Glomerular endothelial cell (primary cell): ENCODE measurements around the gene HLA-DRB1. TPM values are rescaled to one million over a fixed set of nuclear protein-coding genes. Genes with fewer than 3 reads are reported as not detected.
"Not testable (repeated sequence)": the region's sequence is repeated elsewhere in the genome, so short reads cannot be mapped to it uniquely, and the experiment has no call there.

Experiments used
- DNase-seq: peaks from one replicate; pipeline ENCODE4 v3.0.0-alpha.2; 2011; ENCODE audit warnings: low read depth, low spot score; ENCODE audit errors: extremely low read depth
- total RNA-seq: library from RNA; depleted of rRNA; stranded (reverse); fragments of >200 nt; gene quantifications from 2 replicates; pipeline ENCODE4 v1.2.3, GENCODE V29; 2015

HLA-DRB1 gene
- total RNA-seq, 1 donor from 2014 or later, result 20.4 TPM

- DNase-seq, result peak; percentile 89
These were observed 20.3 kb upstream of the HLA-DRB1 start for GRCh38 chr6:32609731-32610640.

DNA sequence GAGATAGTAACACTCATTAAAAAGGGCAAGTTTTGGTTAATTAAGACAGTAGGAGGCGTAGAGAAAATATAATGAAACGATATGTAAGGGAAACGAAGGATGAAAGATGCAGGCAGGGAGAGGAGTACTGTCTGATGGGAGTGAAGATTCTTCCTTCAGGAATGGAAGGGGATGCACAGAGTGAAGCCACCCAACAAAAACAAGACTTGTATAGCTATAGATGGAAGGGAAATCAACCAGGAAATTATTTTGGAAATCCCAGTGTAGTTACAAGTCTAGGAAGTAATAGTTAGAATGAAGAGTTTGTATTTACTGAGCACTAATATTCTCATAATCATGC is 19.7 kb upstream of the HLA-DRB1 start:
- DNase-seq, result no peak

GRCh38 chr6:32608362-32608761 is 18.7 kb upstream of the HLA-DRB1 start:
- DNase-seq, result no peak

GRCh38 chr6:32607988-32608298 is 18.3 kb upstream of the HLA-DRB1 start:
- no peak for DNase-seq

DNA sequence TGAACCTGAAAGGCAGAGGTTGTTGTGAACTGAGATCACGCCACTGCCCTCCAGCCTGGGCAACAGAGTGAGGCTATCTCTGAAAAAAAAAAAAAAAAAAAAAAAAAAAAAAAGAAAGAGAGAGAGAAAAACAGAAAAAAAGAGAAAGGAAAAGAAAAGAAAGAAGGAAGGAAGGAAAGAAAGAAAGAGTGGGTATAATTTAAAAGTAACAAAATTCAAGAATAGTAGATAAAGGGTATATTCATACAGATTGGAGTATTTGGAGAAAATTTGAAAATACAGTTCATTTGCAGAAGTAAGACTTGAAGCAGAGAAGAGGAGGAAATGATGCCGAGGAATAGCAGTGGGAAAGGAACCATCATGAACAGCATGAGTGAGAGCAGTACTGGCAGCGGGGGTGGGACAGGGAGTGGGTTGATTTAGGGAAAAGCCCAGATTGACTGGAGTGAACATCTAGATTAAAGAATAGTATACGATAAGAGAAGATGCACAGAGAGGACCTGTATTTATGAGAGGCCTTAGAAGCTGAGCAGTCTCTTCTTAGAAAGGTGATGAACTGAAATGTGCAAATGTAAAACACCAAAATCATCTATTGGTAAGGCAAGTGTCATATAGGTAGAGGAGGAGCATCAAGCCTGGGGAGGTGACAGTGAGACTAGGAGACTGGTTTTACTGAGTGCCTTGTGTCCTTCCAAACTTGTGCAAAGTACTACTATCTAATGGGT is 17.8 kb upstream of the HLA-DRB1 start:
- DNase-seq, result no peak

DNA sequence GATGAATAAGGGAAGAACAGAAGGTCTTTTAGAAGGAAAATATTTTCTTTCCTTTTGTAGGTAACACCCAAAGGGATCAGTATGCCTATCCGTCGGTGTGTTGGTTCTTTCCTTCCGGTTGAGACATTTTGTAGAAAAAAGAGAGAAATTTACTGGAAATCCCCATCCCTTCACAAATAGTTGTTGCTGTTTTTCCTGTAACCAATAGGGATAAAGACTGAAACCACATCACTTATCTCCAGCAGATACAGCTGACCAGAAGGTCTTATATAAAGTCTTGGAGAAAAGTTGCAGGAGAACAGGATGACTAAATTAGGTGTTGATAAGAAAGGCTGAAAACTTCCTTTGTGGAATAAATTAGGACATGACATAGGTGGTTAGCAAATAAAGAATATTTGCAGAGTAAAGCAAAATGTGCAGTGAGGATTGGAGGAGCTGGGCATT is 14.8 kb upstream of the HLA-DRB1 start:
- no peak for DNase-seq

GRCh38 chr6:32603888-32604287 is 14.2 kb upstream of the HLA-DRB1 start:
- no peak for DNase-seq

- no peak for DNase-seq
These were observed 13.6 kb upstream of the HLA-DRB1 start for GRCh38 chr6:32603222-32603621.

DNA sequence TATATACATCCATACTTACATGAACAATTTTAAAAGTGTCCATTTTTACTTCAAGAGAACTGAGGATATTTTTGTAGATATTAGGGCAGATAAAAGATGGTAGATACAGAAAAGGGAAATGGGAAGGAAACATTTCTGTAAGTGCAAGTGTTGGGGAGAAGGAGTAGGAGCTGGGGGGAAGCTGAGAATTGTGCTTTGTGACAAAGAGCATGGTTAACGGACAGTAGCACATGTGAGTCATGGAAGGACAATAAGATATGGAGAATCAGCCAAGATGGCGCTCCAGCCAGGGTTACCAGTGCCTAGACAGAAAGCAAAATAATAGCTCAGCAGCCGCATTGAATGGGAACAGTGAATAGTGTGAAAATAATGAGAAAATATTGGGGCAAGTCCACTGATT is 12.7 kb upstream of the HLA-DRB1 start:
- DNase-seq, result no peak

- DNase-seq, result no peak
These were observed 7.4 kb upstream of the HLA-DRB1 start for GRCh38 chr6:32597024-32597423.

GRCh38 chr6:32590713-32591112 is 1.1 kb upstream of the HLA-DRB1 start:
- DNase-seq, result not testable (repeated sequence)

DNA sequence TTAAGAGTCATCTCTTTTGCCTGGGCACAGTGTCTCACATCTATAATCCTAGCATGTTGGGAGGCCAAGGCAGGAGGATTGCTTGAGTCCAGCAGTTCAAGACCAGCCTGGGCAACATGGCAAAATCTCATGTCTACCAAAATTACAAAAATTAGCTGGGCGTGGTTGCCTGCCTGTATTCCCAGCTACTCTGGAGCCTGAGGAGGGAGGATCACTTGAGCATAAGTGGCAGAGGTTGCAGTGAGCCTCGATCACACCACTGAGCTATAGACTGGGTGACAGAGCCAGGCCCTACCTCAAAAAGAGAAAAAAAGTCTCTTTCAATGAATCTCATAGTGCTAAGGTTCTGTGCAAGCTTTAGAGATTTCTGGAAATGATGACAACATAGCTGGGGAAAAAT is 1.5 kb downstream of the HLA-DRB1 start:
- no peak for DNase-seq

- no peak for DNase-seq
These were observed 6.1 kb downstream of the HLA-DRB1 start for GRCh38 chr6:32583527-32583898.

- no peak for DNase-seq
These were observed 8.1 kb downstream of the HLA-DRB1 start for GRCh38 chr6:32581315-32582095.

- DNase-seq, result no peak
These were observed 9.1 kb downstream of the HLA-DRB1 start for GRCh38 chr6:32580593-32580992.

- no peak for DNase-seq
These were observed 10.7 kb downstream of the HLA-DRB1 start for GRCh38 chr6:32578962-32579361.

DNA sequence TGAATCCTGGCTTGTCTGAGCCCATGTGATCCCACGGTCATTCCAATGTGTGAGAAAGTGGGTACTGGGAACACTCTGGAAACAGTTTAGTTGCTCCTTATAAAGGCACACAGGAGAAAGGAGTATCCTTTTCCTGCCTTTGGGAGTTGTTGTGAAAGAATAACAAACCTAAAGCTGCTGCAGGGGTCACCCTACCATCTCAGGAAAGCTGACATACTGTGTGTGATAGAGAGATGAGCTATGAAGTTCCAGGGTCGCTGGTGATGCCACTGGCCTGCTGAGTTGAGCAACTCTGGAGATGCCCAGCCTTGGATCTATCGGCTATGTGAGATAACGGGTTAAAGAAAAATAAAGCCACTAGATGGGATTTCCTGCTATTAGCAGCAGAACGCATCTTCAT is 12.2 kb downstream of the HLA-DRB1 start:
- DNase-seq, result not testable (repeated sequence)

DNA sequence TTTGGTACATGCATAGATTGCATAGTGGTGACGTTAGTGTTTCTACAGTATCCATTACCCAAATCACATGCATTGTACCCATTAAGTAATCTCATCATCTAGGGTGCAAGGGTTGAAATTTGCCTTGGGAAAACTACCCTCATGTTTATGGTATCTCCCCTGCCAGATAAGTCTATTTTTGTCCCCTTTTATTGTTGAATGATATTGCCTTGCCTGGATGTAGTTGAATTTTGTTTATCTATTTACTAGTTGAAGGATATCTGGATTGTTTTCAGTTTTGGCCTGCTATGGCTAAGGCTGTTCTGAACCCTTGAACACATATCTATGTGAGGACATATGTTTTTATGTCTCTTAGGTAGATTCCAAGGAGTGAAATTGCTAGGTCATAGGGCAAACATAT is 13.4 kb downstream of the HLA-DRB1 start:
- DNase-seq, result no peak

GRCh38 chr6:32570363-32570905 is 19.2 kb downstream of the HLA-DRB1 start:
- no peak for DNase-seq

DNA sequence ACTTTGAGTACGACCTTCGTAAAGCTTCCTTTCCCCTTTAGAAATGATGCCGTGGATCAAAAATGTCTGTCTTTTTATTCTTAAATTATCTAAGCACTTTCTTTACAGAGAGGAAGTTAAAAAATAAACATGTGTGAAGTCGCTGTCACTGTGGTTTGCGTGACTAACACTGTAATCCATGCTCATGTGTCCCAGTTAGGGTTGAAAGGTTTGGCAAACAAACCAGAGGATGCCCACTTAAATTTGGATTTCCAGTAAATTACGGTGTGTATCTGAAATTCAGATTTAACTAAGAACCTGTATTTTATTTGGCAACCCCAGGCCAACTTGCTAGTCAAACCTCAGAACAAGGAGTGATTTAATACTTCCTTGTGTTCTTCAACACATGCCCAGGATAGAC is 21.1 kb downstream of the HLA-DRB1 start:
- no peak for DNase-seq

GRCh38 chr6:32566957-32567356 is 22.7 kb downstream of the HLA-DRB1 start:
- DNase-seq, result no peak
